GM12875 (cell line): Measurements from ENCODE around the gene PHLDB2.

Experiments
- H3K4me3 ChIP-seq: one replicate; pipeline ENCODE4 v1.5.1; 2011; ENCODE audit warnings: low read depth, low read length, control low read depth
- CTCF ChIP-seq: IDR thresholded peaks from 2 replicates; pipeline ENCODE4 v1.5.1; 2011; ENCODE audit warnings: low read depth, mild to moderate bottlenecking, control low read depth, inconsistent platforms, low read length, moderate library complexity, borderline replicate concordance; ENCODE audit not compliant: insufficient read depth

Gene PHLDB2

DNA sequence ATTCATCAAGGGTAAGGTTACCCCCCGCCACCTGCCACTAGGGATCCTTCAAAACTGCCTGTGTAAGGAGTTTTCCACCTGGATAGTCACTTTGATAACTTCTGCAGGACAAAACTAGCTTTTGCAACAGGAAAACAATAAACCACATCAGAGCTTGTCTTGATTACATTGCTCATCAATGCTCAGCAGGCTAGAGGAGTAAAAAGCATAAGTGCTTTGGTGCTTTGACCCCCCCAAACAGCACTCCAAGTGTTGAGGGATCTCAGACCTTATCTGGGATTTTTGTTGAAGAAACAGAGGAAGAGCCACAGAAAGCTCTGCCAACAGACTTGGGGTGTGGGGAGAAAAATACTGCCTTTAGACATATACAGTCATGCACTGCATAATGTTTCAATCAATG lies 10.8 kb upstream of the PHLDB2 start:
- no peak overlapping the region for H3K4me3 ChIP-seq
- TF ChIP-seq CTCF = no peak

- no peak for TF ChIP-seq CTCF
- no peak overlapping the region for H3K4me3 ChIP-seq
Observed at GRCh38 chr3:111848778-111849177, 10.3 kb upstream of the PHLDB2 start.

- TF ChIP-seq CTCF = no peak
Observed at GRCh38 chr3:111850537-111850936, 8.5 kb upstream of the PHLDB2 start.

DNA sequence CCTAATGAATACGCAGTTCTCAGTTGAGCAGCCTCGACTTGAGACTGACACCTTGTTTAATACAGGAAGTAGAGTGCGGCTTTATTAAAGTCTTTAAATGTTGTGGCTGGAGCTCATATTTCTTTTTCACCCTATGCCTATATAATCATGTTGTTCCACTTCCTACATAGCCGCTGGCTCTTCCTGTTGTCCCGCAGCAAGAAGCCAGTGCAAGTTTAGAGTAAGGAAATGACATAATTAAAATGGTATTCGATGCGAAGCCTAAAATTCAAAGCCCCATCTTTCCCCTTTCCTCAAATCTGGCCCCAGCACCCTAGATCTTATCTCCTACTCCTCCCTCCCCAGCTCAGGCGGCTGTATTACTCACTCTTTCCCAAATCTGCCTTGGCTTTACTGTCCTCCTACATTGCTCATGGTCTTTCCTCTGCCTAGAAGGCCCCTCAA lies 7.5 kb upstream of the PHLDB2 start:
- no peak overlapping the region for H3K4me3 ChIP-seq
- no peak for TF ChIP-seq CTCF

More at GRCh38 chr3:111850537-111850936, 8.5 kb upstream of the PHLDB2 start:
- H3K4me3 ChIP-seq = no peak overlapping the region

DNA sequence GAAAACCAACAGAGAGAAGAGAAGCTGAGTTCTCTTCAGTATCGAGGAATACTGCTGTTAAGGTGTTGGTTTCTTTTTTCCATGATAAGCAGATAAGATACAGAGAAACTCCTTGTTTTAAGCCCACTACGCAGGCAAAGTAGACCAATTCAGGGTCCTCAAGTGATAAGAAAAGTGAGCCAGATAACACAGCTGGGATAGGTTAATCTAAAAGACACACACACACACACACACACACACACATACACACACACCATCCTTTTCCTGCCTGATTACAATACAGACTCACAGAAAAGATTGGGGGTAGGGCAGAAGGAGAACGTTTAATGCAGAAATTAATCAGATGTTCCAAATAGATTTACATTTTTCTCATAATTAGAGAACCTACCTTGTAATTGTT lies 6.5 kb upstream of the PHLDB2 start:
- TF ChIP-seq CTCF = no peak
- H3K4me3 ChIP-seq = no peak overlapping the region

- TF ChIP-seq CTCF = no peak
- no peak overlapping the region for H3K4me3 ChIP-seq
Observed at GRCh38 chr3:111853068-111853467, 6.0 kb upstream of the PHLDB2 start.

DNA sequence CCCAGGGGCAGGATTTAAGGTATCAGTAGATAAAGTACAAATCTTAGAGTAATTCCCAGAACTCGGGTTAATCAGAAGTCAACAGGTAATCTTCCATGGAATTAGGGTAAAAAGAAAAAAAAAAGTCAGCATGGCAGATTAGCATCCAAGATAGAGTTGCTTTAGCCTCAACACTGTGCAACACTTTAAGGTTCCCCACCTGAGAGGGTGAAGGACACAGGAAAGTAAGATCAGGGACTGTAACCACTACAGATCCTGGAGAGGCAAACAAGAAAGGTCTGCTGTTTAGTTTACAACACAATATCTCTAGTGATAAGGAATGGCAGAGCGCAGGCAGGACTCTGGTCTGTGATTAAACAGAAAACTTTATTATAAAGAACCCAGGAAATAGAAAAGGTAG lies 4.1 kb upstream of the PHLDB2 start:
- TF ChIP-seq CTCF = no peak

More for the DNA sequence above, 4.1 kb upstream of the PHLDB2 start:
- no peak overlapping the region for H3K4me3 ChIP-seq
